Body of pancreas (tissue), 4 donors: ENCODE measurements around the gene UBASH3A.

ENCODE experiments used
- POLR2A ChIP-seq, 3 donors: fragments of 450-650 bp; IDR thresholded peaks; one replicate each; pipeline ENCODE4 v1.6.1; 2016; ENCODE audit warnings: antibody characterized with exemption in 3 of 3, mild to moderate bottlenecking in 2 of 3
- TF ChIP-seq, protein P1 (sequence below), 7 experiments: fragments of 450-650 bp in 4 of 7; fragments of 200-600 bp in 3 of 7; sonication (generic) in 3 of 7; IDR thresholded peaks; one replicate each; pipeline ENCODE4 v1.5.1; 2016 to 2019; ENCODE audit warnings: antibody characterized with exemption in 7 of 7

DNA sequence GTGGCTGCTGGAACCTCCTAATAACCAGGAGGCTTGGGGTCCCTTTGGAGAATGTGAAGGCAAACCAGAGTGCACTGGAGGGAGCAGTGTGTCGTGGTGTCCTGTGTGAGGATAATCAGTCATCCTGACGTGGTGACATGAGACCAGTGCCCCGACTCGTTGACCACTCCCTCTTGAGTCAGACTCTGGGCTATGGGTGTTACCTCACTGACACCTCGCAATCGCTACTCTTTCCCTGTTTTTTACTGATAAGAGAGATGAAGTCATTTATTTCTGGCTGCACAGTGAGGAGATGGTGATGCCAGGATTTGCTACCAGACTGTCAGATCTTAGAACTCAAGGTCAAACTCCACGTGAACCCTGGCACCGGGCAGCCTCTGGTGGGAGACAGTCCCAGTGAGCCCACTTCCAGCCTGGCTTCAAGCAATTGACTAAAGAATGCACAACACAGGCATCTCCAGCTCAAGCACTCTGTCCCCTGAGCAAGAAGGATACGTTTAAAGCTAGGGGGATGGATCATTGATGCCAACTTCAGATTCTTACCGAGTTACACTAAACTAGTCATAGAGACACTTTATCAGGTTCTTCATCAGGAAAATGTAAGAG lies 30.3 kb downstream of the UBASH3A start:
- TF ChIP-seq POLR2A (IDR thresholded peaks at IDR 0.05), result no peak
- TF ChIP-seq, protein P1, sequence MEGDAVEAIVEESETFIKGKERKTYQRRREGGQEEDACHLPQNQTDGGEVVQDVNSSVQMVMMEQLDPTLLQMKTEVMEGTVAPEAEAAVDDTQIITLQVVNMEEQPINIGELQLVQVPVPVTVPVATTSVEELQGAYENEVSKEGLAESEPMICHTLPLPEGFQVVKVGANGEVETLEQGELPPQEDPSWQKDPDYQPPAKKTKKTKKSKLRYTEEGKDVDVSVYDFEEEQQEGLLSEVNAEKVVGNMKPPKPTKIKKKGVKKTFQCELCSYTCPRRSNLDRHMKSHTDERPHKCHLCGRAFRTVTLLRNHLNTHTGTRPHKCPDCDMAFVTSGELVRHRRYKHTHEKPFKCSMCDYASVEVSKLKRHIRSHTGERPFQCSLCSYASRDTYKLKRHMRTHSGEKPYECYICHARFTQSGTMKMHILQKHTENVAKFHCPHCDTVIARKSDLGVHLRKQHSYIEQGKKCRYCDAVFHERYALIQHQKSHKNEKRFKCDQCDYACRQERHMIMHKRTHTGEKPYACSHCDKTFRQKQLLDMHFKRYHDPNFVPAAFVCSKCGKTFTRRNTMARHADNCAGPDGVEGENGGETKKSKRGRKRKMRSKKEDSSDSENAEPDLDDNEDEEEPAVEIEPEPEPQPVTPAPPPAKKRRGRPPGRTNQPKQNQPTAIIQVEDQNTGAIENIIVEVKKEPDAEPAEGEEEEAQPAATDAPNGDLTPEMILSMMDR (IDR thresholded peaks at IDR 0.05), result no peak
